ENCODE data around the gene PPDPF. TPM values are rescaled to one million over a fixed set of nuclear protein-coding genes. Genes with fewer than 3 reads are reported as not detected.
A peak's percentile ranks its signal among the peaks of the same experiment; 100 is the strongest.
"Not testable (repeated sequence)": the region's sequence is repeated elsewhere in the genome, so short reads cannot be mapped to it uniquely, and the experiment has no call there.

Gene PPDPF
- total RNA-seq, 2 donors from 2014 or later = 66.4 to 96.9 TPM

DNA sequence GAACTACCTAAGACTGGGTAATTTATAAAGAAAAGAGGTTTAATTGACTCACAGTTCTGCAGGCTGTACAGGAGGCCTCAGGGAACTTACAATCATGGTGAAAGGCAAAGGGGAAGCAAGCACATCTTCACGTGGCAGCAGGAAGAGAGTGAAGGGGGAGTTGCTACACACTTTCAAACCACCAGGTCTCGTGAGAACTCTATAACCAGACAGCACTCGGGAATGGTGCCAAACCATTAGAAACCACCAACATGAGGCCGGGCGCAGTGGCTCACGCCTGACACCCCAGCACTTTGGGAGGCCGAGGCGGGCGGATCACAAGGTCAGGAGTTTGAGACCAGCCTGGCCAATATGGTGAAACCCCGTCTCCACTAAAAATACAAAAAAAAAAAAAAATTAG, 6.0 kb upstream of the PPDPF start:
- H3K27me3 Mint-ChIP-seq = peaks cover 16 to 24% of the 10 kb centered on the region in 2 donors
- not testable (repeated sequence) for H3K27ac Mint-ChIP-seq; ATAC-seq; H3K36me3 Mint-ChIP-seq; H3K9me3 Mint-ChIP-seq; H3K4me1 Mint-ChIP-seq (ENCODE audit: low read depth in 2 of 2); H3K4me3 Mint-ChIP-seq
- DNase-seq (ENCODE audit: low spot score) = peak; percentile 35

DNA sequence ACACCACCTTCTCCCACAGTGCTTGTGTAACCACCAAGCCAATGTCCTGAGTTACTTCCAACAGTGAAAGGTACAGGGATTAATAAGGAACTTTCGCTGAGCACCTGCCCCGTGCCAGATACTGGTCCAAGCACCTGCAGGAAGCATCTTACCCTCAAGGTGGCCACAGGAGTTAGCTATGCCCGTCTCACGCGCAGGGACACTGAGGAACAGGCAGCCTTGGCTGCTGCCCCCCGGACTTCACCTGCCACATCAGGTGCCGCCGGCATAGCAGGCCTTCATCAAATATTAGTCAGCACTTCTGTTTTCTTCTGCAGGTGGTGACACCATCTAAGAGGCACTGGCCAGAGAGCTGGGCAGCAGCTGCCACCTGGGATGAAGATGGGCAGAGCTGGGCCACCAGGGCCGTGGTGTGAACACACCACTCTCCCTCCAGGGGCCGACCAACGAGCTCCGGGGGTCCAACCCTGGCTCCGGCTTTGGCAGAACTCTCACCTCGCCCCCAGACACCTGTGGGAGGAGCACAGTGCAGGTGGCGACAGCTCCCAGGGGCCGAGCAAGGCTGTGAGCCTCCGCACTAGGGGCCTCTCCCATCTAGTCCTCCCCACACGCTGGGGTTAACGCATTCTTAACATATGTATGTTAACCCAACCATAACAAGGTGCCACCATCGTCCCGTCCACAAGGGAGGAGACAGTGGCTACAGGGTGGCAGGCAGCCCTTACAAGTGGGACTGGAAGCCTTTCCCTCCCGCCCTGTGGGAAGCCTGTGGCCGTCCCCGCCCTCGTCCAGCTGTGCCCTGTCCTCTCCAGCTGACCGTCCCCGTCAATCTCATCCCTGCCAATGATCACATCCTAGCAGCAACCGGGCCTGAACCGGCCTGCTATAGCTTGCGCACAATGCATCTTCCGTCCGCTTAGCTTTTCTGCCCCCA, 2.9 kb upstream of the PPDPF start:
- H3K27me3 Mint-ChIP-seq = peaks cover 7 to 8% of the 10 kb centered on the region in 2 donors
- no peak for ATAC-seq
- DNase-seq (ENCODE audit: low spot score) = peak; percentile 60

DNA sequence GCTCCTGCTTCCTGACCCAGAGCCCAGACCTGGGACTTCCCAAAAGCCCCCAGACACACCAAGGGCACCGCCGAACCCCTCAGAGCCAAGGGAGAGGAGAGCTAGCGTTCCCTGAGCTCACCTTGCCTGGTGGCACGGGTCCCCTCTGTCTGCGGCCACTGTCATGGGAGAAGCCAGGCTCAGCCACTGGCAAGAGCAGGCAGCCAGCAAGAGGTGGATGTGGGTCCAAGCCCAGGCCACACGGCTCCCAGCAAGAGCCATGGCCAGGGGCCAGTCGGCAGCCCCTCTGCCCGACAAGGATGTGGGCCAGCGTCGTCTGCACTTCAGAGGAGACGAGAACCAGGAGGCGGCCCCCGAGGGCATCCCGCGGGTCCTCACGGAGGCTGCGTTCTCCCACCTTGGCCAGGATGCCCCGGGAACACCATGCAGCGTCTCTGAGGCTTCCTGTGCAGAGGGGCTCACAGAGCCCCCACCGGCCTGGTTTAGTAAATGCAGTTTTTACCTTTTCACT, 2.2 kb upstream of the PPDPF start:
- no peak overlapping the region for H3K27ac Mint-ChIP-seq
- ATAC-seq = no peak
- peaks cover under 1 to 5% of the 10 kb centered on the region in 2 donors for H3K27me3 Mint-ChIP-seq
- peaks cover 0 to 9% of the 10 kb centered on the region in 2 donors for H3K4me1 Mint-ChIP-seq (ENCODE audit: low read depth in 2 of 2)
- DNase-seq (ENCODE audit: low spot score) = peak; percentile 58
- no peaks in the 10 kb centered on the region for H3K36me3 Mint-ChIP-seq
- no peaks in the 10 kb centered on the region for H3K9me3 Mint-ChIP-seq
- peak overlapping the region; percentile 15 for H3K4me3 Mint-ChIP-seq

More for the DNA sequence above, 2.9 kb upstream of the PPDPF start:
- Mint-ChIP-seq H3K9me3 (no peaks in the 10 kb centered on the region), H3K27ac (no peak overlapping the region), H3K4me1 (ENCODE audit: low read depth in 2 of 2) (peaks cover 0 to 11% of the 10 kb centered on the region in 2 donors), H3K36me3 (no peaks in the 10 kb centered on the region), H3K4me3 (no peak overlapping the region)

DNA sequence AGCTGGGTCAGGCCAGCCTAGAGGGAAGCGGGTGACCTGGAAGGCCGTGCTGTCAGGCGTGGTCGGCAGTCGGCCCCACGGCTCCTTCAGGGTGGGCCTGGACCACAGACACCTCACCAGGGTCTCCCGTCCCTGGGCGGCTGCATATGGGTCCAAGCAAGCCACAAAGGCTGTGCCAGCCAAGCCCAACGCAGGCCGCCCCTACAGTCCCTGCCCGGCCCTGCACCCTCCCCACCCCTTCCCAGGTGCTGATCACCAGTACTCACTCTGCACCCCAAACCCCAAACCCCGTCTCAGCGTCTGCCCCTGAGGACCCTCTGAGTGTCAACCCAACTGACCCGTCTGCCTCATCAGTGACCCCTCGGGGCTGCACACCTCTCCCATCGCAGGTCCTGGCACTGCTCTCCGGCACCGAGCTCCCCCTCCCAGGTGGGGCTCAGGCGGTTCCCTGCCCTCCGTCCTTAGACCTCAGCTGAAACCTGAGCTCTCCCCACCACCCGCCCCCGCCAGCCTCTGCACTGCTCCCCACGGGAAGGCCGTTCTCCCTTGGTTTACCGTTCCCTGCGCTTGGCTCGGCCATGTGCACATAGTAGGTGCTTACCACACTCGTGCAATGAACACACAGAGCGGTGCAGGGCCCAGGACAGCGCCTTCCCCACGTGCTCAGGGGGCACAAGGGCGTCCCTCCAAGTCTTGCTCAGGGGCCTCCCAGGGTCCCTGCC, 1.5 kb upstream of the PPDPF start:
- Mint-ChIP-seq H3K27me3 (peaks cover 0 to 5% of the 10 kb centered on the region in 2 donors), H3K4me1 (ENCODE audit: low read depth in 2 of 2) (peaks cover 4 to 8% of the 10 kb centered on the region in 2 donors), H3K27ac (no peak overlapping the region), H3K9me3 (no peaks in the 10 kb centered on the region), H3K4me3 (peak overlapping the region; percentile 66), H3K36me3 (no peaks in the 10 kb centered on the region)
- DNase-seq (ENCODE audit: low spot score) (peak; percentile 56), ATAC-seq (no peak)

DNA sequence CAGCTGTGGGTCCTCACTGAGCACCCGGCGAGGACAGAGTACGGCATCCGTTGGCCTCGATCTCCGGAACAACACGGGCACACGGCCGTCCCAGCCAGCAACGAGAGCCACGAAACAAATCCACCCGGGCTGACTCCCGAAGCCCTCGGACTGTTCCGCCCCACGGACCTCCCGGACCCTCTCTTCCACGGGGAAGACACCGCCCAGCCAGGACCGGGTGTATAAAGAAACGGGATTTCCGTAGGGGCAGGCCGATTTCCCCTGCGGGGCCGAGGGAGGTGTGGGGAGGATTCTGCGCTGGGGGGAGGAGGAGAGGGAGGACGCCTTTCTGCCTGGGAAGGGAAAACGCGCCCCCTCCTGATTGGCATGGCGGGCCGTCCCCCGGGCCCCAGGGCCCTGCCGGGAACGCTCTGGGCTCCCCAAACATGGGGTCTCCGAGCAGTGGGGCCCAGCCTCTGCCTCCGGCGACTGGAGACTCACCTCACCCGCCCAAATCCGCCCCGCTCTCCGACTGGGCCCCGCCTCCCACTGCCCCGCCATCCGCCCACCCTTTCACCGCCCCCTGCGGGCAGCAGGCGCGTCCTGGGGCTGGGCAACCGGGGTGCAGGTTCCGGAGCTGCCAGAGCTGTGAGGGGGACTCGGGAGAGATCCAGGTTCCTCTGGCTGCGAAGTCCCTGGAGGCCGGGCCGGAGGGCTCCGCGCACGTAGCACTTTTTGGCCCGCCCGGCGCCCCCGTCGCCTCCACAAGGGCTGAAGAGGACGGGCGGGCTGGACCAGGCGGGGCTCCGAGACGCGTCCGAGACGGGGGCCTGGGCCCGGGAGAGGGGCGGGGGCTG, 679 bp upstream of the PPDPF start:
- Mint-ChIP-seq H3K4me1 (ENCODE audit: low read depth in 2 of 2) (peaks cover 4 to 8% of the 10 kb centered on the region in 2 donors), H3K9me3 (no peaks in the 10 kb centered on the region), H3K27me3 (peaks cover 0 to 5% of the 10 kb centered on the region in 2 donors), H3K4me3 (peak overlapping the region; percentile 66), H3K36me3 (no peaks in the 10 kb centered on the region), H3K27ac (no peak overlapping the region)
- DNase-seq (ENCODE audit: low spot score) (peak; percentile 76), ATAC-seq (peak; percentile 76 to 84)

DNA sequence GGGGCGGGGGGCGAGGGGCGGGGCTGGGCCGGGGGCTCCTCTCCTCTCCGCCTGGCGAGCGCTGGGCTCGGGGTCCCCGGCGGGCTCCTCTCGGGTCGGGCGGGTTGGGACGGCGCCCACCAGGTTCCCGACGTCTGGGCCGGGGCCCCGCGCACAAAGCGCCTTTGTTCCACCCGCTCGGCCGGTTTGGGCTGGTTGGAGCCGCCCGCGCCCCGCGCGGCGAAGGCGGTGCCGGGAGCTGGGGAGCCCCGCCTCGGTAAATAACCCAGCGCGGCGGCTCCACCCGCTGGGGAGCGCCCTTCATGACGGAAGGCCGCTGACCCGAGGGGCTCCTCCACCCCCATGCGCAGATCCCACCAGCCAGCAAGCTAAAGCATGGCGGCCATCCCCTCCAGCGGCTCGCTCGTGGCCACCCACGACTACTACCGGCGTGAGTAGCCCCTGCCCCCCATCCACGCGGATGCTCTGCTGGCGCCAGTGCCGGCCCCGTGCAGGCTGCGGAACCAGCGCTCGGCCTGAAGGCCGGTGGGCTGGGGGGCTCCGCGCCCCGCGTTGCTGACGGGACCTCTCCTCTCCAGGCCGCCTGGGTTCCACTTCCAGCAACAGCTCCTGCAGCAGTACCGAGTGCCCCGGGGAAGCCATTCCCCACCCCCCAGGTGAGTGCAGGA, 503 bp downstream of the PPDPF start:
- Mint-ChIP-seq H3K4me1 (ENCODE audit: low read depth in 2 of 2) (peaks cover 4 to 8% of the 10 kb centered on the region in 2 donors), H3K27me3 (peaks cover 0 to 5% of the 10 kb centered on the region in 2 donors), H3K27ac (no peak overlapping the region), H3K4me3 (peak overlapping the region; percentile 77), H3K36me3 (no peaks in the 10 kb centered on the region), H3K9me3 (no peaks in the 10 kb centered on the region)
- DNase-seq (ENCODE audit: low spot score) = peak; percentile 71
- peak; percentile 57 to 71 for ATAC-seq

DNA sequence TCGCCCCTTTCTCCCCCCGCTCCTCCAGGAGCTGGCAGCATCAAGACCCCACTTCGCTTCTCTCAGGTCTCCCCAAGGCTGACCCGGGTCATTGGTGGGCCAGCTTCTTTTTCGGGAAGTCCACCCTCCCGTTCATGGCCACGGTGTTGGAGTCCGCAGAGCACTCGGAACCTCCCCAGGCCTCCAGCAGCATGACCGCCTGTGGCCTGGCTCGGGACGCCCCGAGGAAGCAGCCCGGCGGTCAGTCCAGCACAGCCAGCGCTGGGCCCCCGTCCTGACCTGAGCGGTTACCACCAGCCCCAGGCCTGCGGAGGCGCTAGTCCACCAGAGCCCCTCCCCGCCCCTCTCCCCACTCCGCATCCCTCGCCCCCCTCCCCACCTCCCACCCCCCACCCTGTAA, 1.0 kb downstream of the PPDPF start:
- DNase-seq (ENCODE audit: low spot score) (peak; percentile 20), ATAC-seq (no peak)
- H3K36me3 Mint-ChIP-seq = no peaks in the 10 kb centered on the region
- no peaks in the 10 kb centered on the region for H3K9me3 Mint-ChIP-seq
- peaks cover 4 to 8% of the 10 kb centered on the region in 2 donors for H3K4me1 Mint-ChIP-seq (ENCODE audit: low read depth in 2 of 2)
- H3K4me3 Mint-ChIP-seq = peak overlapping the region; percentile 77
- peaks cover 0 to 5% of the 10 kb centered on the region in 2 donors for H3K27me3 Mint-ChIP-seq
- no peak overlapping the region for H3K27ac Mint-ChIP-seq

DNA sequence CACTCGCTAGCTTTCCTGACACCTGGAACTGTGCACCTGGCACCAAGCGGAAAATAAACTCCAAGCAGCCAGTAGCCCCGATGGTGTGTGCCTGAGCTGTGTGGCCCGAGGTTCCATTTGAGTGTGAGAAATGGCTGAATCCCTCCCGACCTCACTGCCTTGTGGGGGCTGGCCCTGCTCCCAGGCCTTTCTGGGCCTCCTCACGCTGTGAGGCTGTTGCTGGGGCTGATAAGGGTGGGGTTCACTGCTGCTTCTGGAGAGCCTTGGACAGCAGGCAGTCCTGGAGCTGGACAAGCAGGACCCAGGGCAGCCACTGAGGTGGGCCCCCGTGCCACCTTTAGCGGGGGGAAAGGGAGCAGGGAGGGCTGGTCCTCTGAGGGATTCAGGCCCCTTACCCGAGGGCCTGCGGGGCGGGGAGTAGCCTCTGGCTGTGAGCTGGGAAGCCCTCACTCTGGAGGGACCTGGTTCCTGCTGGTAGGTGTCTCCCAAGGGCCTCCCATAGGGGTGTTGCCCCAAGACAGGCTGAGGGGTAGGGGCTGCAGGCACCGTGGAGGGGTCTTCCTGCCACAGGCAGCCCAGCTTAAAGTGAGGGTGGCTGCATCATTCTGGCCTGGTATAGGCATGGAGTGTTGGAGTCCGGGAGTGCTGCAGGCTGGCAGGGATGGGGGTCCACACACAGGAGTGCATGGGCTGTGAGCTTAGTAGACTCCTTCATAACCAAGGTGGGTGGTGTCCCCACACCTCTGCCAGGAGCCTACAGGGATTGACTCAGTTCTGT, 1.7 kb downstream of the PPDPF start:
- DNase-seq (ENCODE audit: low spot score) = peak; percentile 55
- Mint-ChIP-seq H3K4me1 (ENCODE audit: low read depth in 2 of 2) (peaks cover 4 to 8% of the 10 kb centered on the region in 2 donors), H3K9me3 (no peaks in the 10 kb centered on the region), H3K4me3 (peak overlapping the region; percentile 34), H3K36me3 (no peaks in the 10 kb centered on the region), H3K27ac (no peak overlapping the region), H3K27me3 (peaks cover 0 to 5% of the 10 kb centered on the region in 2 donors)
- no peak for ATAC-seq

DNA sequence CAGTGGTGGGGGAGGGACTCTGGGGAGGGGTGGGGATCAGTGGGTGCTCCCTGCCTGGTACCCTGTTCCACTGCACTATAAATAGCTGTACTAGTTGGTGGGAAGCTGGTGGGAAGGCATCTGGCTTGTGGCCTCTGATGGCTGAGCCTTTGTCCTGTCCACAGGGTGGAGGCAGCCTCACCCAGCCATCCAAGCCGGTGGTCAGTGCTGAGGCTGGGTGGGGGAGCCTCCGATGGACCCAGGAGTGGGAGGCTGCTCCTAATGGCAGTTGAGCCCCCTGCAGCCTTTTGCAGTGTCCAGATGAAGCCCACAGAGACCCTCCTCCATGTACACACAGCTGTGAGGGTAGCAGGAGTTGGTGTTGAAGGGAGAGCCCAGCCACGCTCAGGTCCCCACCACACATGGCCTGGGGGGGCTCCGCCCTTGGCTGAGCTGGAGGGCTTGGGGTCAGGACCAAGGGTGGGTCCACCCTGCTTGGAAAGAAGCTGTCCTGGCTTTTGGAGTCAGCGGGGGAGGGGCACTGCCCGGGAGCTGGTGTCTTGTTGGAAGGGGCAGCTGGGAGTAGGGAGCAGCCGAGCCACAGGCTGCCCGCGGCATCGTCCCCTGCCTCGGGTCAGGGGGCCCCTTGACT, 2.5 kb downstream of the PPDPF start:
- Mint-ChIP-seq H3K36me3 (no peaks in the 10 kb centered on the region), H3K4me1 (ENCODE audit: low read depth in 2 of 2) (peaks cover 4 to 6% of the 10 kb centered on the region in 2 donors), H3K4me3 (no peak overlapping the region), H3K27ac (no peak overlapping the region), H3K27me3 (peaks cover 0 to 2% of the 10 kb centered on the region in 2 donors), H3K9me3 (no peaks in the 10 kb centered on the region)
- ATAC-seq (no peak), DNase-seq (ENCODE audit: low spot score) (peak; percentile 51)

DNA sequence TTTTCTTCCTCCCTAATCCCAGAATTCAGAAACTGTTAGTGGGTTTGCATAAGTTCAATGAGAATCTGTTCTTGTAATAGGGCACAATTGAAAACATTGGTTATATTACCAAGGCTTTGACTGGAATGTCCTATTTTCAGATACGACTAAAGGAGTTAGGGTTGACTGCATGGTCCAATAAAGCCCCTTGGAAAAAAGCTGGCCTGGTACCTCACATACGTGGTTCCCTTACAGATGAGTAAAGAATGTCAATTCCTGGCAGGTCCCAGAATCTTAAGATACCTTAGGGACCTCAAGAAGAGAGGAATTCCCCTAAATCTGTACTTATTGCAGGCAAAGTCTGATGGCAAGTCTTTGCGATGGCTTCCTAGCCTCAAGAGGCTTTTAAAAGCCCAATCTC, 4.6 kb downstream of the PPDPF start:
- no peak overlapping the region for H3K27ac Mint-ChIP-seq
- H3K4me1 Mint-ChIP-seq (ENCODE audit: low read depth in 2 of 2) = peaks cover 4 to 6% of the 10 kb centered on the region in 2 donors
- no peaks in the 10 kb centered on the region for H3K36me3 Mint-ChIP-seq
- no peak for DNase-seq (ENCODE audit: low spot score)
- no peaks in the 10 kb centered on the region for H3K27me3 Mint-ChIP-seq
- H3K9me3 Mint-ChIP-seq = no peaks in the 10 kb centered on the region
- no peak overlapping the region for H3K4me3 Mint-ChIP-seq
- no peak for ATAC-seq

DNA sequence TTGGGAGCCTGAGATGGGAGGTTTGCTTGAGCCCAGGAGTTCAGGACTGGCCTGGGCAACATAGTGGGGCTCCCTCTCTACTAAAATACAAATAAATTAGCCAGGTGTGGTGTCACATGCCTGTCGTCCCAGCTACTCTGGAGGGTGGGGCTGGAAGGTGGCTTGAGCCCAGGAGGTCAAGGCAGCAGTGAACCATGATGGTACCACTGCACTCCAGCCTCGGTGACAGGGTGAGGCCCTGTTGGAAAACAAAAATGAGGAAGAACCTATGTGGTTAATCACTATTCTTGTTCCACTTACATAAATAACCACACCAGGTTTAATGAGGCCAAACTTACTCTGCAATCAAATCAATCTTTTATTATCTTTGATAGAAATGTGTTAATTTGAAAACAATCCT, 5.4 kb downstream of the PPDPF start:
- H3K4me1 Mint-ChIP-seq (ENCODE audit: low read depth in 2 of 2) = peaks cover 4 to 6% of the 10 kb centered on the region in 2 donors
- DNase-seq (ENCODE audit: low spot score) = peak; percentile 31
- no peak overlapping the region for H3K4me3 Mint-ChIP-seq
- H3K27me3 Mint-ChIP-seq = no peaks in the 10 kb centered on the region
- H3K27ac Mint-ChIP-seq = no peak overlapping the region
- no peaks in the 10 kb centered on the region for H3K9me3 Mint-ChIP-seq
- no peak for ATAC-seq
- no peaks in the 10 kb centered on the region for H3K36me3 Mint-ChIP-seq

DNA sequence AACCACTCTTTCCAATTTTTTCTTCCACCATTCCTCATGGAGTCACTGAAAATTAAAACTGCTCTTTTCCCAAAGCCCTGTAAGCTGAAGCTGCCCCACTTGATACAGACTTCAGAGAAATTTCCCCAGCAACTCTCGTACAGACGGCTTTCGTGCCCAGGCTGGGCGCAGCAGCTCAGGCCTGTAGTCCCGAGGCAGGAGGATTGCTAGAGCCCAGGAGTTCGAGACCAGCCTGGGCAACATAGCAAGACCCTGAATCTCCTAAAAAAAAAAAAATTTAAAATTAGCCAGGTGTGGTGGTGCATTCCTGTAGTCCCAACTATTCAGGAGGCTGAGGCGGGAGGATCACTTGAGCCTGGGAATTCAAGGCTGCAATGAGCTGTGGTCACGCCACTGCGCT, 6.6 kb downstream of the PPDPF start:
- Mint-ChIP-seq H3K27ac (no peak overlapping the region), H3K36me3 (no peaks in the 10 kb centered on the region), H3K27me3 (peaks cover 0 to 3% of the 10 kb centered on the region in 2 donors), H3K4me3 (no peak overlapping the region), H3K9me3 (no peaks in the 10 kb centered on the region), H3K4me1 (ENCODE audit: low read depth in 2 of 2) (peaks cover 4 to 6% of the 10 kb centered on the region in 2 donors)
- ATAC-seq (no peak), DNase-seq (ENCODE audit: low spot score) (peak; percentile 26)

All from natural killer cell treated with Interleukin-12 subunit alpha and Interleukin-12 subunit beta and Interleukin-15 and Interleukin-18, amount 100 ng/mL, for 72 hours (primary cell).